Body of pancreas (tissue), 4 donors: ENCODE data around the gene TTLL11. TPM values are rescaled to one million over a fixed set of nuclear protein-coding genes. Genes with fewer than 3 reads are reported as not detected.

Experiments used
- ATAC-seq: fragments of 150-250 bp; one replicate; pipeline ENCODE4 v1.9.1; 2016
- DNase-seq, 4 donors: peaks; one replicate each; pipeline ENCODE4 v3.0.0-alpha.2; 2019
- H3K27ac ChIP-seq, 4 donors: fragments of 200-600 bp; sonication (generic); 1 replicate in 3 of 4; 2 replicates in 1 of 4; pipeline versions ENCODE4 v1.5.1 to v1.6.1; 2016 to 2019; ENCODE audit warnings: mild to moderate bottlenecking in 1 of 4, mixed read lengths in 1 of 4, moderate library complexity in 1 of 4
- H3K27me3 ChIP-seq, 2 donors: fragments of 200-600 bp; sonication (generic); one replicate each; pipeline ENCODE4 v1.6.0; 2016; ENCODE audit warnings: mild to moderate bottlenecking in 1 of 2
- H3K36me3 ChIP-seq, 2 donors: fragments of 200-600 bp; sonication (generic); replicated peaks in 1 of 2; 2 replicates each; pipeline ENCODE4 v1.5.1; 2016; ENCODE audit warnings: low read depth in 2 of 2; ENCODE audit not compliant: insufficient read depth in 1 of 2
- H3K4me1 ChIP-seq: fragments of 200-600 bp; sonication (generic); one replicate; pipeline ENCODE4 v1.6.0; 2016
- H3K4me3 ChIP-seq, 2 donors: fragments of 200-600 bp; sonication (generic); 1 replicate in 1 of 2; 2 replicates in 1 of 2; pipeline ENCODE4 v1.5.1; 2016 to 2019
- H3K9me3 ChIP-seq, 3 donors: fragments of 200-600 bp; sonication (generic); 1 replicate in 2 of 3; 2 replicates in 1 of 3; pipeline ENCODE4 v1.5.1; 2016
- POLR2A ChIP-seq, 3 donors: fragments of 450-650 bp; IDR thresholded peaks; one replicate each; pipeline ENCODE4 v1.6.1; 2016; ENCODE audit warnings: antibody characterized with exemption in 3 of 3, mild to moderate bottlenecking in 2 of 3
- WGBS, 2 donors: methylation state at CpG; one replicate each; pipeline ENCODE4 v1.1.5; 2017; 5-methylcytosine and 5-hydroxymethylcytosine counted together
- intact Hi-C: fragments of 100-400 bp; cut with DNase I; formaldehyde crosslinking; loops from one replicate; pipeline ENCODE4 v1.15.1; 2023
- total RNA-seq, 2 donors: library from RNA; depleted of rRNA; stranded (reverse); fragments of >200 nt; gene quantifications; one replicate each; pipeline ENCODE4 v1.1.0, GENCODE V29; 2016
- TF ChIP-seq, protein P1 (sequence below), 7 experiments: fragments of 450-650 bp in 4 of 7; fragments of 200-600 bp in 3 of 7; sonication (generic) in 3 of 7; IDR thresholded peaks; one replicate each; pipeline ENCODE4 v1.5.1; 2016 to 2019; ENCODE audit warnings: antibody characterized with exemption in 7 of 7

Gene TTLL11
- total RNA-seq, 2 donors from 2014 or later = 14.5 to 16.8 TPM

DNA sequence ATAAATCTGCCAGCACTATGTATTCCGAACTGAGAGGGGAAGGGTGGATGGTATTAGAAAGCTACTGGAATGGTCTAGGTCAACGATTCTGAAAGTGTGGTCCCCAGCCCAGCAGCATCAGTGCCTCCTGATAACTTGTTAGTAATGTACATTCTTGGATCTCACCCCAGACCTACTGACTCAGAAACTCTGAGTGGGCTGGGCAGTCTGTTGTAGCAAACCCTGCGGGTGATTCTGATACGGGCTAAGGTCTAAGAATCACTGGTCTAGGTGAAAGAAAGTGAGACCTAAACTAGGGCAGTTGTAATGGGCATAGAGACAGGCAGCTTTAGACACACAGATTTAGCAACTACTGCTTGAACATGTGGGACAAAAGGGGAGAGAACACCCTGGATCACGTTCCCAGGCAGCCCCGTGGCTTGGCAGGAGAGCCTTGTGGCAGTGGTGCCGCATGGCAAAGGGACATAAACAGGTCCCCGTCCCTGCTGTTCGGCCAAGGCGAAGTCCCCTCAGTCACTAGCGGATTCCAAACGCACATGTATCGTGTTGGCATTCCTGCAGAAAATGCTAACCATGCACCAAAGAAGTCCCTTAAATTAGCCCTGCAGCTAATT, 216.3 kb downstream of the TTLL11 start:
- Histone ChIP-seq H3K9me3 (no peaks in the 10 kb centered on the region), H3K27me3 (no peaks in the 10 kb centered on the region), H3K4me3 (no peak overlapping the region), H3K27ac (no peak overlapping the region), H3K36me3 (no peaks in the 10 kb centered on the region), H3K4me1 (no peaks in the 10 kb centered on the region)
- TF ChIP-seq, protein P1, sequence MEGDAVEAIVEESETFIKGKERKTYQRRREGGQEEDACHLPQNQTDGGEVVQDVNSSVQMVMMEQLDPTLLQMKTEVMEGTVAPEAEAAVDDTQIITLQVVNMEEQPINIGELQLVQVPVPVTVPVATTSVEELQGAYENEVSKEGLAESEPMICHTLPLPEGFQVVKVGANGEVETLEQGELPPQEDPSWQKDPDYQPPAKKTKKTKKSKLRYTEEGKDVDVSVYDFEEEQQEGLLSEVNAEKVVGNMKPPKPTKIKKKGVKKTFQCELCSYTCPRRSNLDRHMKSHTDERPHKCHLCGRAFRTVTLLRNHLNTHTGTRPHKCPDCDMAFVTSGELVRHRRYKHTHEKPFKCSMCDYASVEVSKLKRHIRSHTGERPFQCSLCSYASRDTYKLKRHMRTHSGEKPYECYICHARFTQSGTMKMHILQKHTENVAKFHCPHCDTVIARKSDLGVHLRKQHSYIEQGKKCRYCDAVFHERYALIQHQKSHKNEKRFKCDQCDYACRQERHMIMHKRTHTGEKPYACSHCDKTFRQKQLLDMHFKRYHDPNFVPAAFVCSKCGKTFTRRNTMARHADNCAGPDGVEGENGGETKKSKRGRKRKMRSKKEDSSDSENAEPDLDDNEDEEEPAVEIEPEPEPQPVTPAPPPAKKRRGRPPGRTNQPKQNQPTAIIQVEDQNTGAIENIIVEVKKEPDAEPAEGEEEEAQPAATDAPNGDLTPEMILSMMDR (IDR thresholded peaks at IDR 0.05) = no peak
- no peak for TF ChIP-seq POLR2A (IDR thresholded peaks at IDR 0.05)
- no peak for DNase-seq
- intact Hi-C loops = no loop called here
- ATAC-seq = no peak
- WGBS, 2 donors = 91 to 94% methylated on average over 13 of the region's 13 CpGs

DNA sequence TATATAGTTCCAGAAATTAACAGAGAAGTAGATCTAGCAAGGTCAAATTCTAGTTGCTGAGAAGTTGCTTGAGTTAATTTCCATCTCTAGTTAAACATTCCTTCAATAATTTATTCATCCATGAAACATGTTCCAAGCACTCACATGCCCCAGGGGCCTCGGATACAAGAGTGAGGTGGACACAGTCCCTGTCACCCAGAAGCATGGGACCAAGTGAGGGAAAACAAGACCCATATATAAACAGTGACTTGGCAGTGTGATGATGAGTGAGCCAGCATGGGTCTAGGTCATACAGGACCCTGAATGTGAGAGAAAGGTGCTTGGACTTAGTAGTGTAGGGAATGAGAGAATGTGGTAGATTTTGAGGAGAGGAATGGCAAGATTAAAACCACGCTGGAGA, 216.9 kb downstream of the TTLL11 start:
- no peak for ATAC-seq
- TF ChIP-seq POLR2A (IDR thresholded peaks at IDR 0.05) = no peak
- TF ChIP-seq, protein P1 (IDR thresholded peaks at IDR 0.05) = no peak
- no peaks in the 10 kb centered on the region for H3K9me3 ChIP-seq
- intact Hi-C loops = no loop called here
- WGBS, 2 donors = 66 to 76% methylated on average over 2 of the region's 2 CpGs
- no peaks in the 10 kb centered on the region for H3K36me3 ChIP-seq
- H3K27me3 ChIP-seq = no peaks in the 10 kb centered on the region
- no peak overlapping the region for H3K4me3 ChIP-seq
- no peak overlapping the region for H3K27ac ChIP-seq
- H3K4me1 ChIP-seq = no peaks in the 10 kb centered on the region
- no peak for DNase-seq

DNA sequence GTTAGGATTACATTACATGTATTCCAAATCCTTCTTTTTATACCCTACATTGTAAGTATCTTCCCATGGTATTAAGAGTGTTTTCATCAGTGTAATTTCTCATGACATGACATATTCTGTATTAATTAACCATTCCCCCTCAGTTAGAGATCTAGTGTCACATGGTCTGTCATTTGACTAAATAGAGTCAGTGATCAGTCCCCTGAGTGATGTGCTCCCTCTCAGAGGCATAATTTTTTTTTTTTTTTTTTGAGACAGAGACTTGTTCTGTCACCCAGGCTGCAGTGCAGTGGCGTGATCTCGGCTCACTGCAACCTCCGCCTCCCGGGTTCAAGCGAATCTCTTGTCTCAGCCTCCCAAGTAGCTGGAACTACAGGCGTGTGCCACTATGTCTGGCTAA, 218.6 kb downstream of the TTLL11 start:
- WGBS, 2 donors = 97 to 98% methylated on average over 6 of the region's 6 CpGs

DNA sequence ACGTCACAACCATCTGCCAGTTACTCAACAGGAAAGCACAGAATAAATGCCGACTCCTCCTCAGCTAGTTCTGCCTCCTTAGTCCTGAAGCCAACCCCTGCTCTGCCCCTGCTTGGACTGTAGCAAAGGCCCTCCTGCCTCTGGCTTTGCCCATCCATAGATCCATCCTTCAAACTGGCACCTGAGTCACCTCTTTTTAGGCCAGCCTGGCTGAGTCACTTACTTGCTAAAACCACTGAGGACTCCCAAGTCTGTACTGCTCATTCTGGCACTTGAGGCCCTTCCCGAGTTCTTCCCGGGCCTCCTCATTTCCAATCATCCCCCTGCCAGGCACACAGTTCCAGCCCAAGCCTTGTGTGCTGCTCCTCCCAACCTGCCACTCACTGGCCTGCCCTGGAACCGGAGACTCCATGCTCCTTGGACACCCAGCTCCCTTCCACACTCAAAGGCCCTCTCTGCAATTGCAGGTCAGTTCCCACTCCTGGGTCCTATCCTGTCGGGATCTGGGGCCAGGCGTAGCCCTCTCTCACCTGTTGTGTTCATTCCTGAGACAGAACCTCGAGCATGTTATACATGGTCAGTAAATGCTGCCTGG, 221.6 kb downstream of the TTLL11 start:
- 81 to 89% methylated on average over 8 of the region's 8 CpGs for WGBS, 2 donors
- no peak for ATAC-seq
- H3K4me3 ChIP-seq = no peak overlapping the region

More for the DNA sequence above, 218.6 kb downstream of the TTLL11 start:
- Histone ChIP-seq H3K27ac (no peak overlapping the region), H3K4me1 (no peaks in the 10 kb centered on the region), H3K9me3 (no peaks in the 10 kb centered on the region), H3K27me3 (no peaks in the 10 kb centered on the region), H3K4me3 (no peak overlapping the region), H3K36me3 (no peaks in the 10 kb centered on the region)
- intact Hi-C loops = no loop called here
- TF ChIP-seq, protein P1 (IDR thresholded peaks at IDR 0.05) = no peak
- no peak for TF ChIP-seq POLR2A (IDR thresholded peaks at IDR 0.05)
- DNase-seq (no peak), ATAC-seq (no peak)

More for the DNA sequence above, 221.6 kb downstream of the TTLL11 start:
- H3K27me3 ChIP-seq = no peaks in the 10 kb centered on the region
- no peaks in the 10 kb centered on the region for H3K36me3 ChIP-seq
- no peak for DNase-seq
- no peak overlapping the region for H3K27ac ChIP-seq
- intact Hi-C loops = no loop called here
- H3K4me1 ChIP-seq = no peaks in the 10 kb centered on the region
- no peaks in the 10 kb centered on the region for H3K9me3 ChIP-seq
- no peak for TF ChIP-seq POLR2A (IDR thresholded peaks at IDR 0.05)
- TF ChIP-seq, protein P1 (IDR thresholded peaks at IDR 0.05) = no peak
